ENCODE data around the gene CGNL1. TPM values are rescaled to one million over a fixed set of nuclear protein-coding genes. Genes with fewer than 3 reads are reported as not detected.

CGNL1 gene
- total RNA-seq, 1 experiment from 2014 or later, result 34.6 TPM

DNA sequence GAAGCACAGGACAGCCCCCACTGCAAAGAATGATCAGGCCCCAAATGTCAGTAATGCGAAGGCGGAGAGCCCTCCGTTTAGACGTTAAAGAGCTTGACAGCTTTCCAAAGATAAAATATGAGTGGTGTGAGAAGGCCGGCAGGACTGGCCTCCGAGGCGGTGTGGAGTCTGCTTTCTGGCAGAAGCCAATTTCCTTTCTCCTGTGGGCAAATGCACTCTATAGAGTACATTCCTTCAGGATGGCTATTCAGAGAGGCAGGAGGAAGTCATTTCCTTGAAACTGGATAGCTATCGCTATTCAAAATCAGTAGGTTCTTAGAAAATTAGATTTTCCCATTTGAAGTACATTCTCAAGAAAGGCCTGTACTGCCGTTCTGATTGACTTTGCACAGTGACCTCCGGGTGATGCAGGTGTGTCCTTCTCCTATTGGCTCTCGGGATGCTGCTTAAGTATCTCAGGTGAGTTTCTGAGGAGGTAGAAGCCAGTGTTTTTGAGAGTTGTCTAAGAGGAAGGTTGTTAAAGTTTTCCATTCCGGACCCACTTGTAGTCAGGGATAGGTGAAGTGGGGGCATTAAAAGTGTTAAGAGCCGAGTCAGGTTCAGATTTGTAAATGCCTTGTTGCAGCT, 142.6 kb downstream of the CGNL1 start:
- Histone ChIP-seq H2AFZ (ENCODE audit: low read length) (no peak overlapping the region), H3K4me1 (ENCODE audit: insufficient read depth, low read length) (no peaks in the 10 kb centered on the region), H4K8ac (replicated peaks; ENCODE audit: insufficient read length, low read depth, low read length) (no peak overlapping the region), H3K9ac (ENCODE audit: extremely low read depth, insufficient read length, low read length) (no peak overlapping the region), H2BK15ac (ENCODE audit: low read depth, low read length) (no peak overlapping the region), H3K79me2 (ENCODE audit: insufficient read depth, low read length) (no peaks in the 10 kb centered on the region), H3K27ac (ENCODE audit: insufficient read length, low read depth, low read length) (no peak overlapping the region), H4K91ac (ENCODE audit: insufficient read length, low read depth, low read length) (no peak overlapping the region), H3K79me1 (ENCODE audit: insufficient read depth, low read depth, low read length, poor library complexity, severe bottlenecking) (no peaks in the 10 kb centered on the region), H4K5ac (ENCODE audit: insufficient read length, low read depth, low read length) (no peak overlapping the region), H3K23me2 (ENCODE audit: insufficient read length, low read depth, low read length, poor library complexity, severe bottlenecking) (no peaks in the 10 kb centered on the region), H2BK20ac (ENCODE audit: low read depth, low read length, poor library complexity, severe bottlenecking) (no peak overlapping the region), H2BK120ac (ENCODE audit: low read depth, low read length, poor library complexity, severe bottlenecking) (no peak overlapping the region), H3T11ph (ENCODE audit: low read length) (no peak overlapping the region), H4K20me1 (ENCODE audit: control insufficient read depth, insufficient read depth, insufficient read length) (no peaks in the 10 kb centered on the region), H3K18ac (ENCODE audit: insufficient read length, low read depth, low read length) (no peak overlapping the region), H3K4ac (ENCODE audit: low read depth, low read length) (no peak overlapping the region), H3K4me2 (ENCODE audit: insufficient read depth, insufficient read length, low read length) (no peak overlapping the region), H3K9me3 (ENCODE audit: control insufficient read depth, low read depth, low read length) (no peaks in the 10 kb centered on the region), H3K14ac (ENCODE audit: insufficient read depth, low read length) (no peak overlapping the region), H2BK12ac (ENCODE audit: insufficient read length, low read depth, low read length) (no peak overlapping the region), H2BK5ac (ENCODE audit: insufficient read length, low read length) (no peak overlapping the region), H3K56ac (ENCODE audit: insufficient read length, low read depth, low read length) (no peak overlapping the region), H2AK5ac (ENCODE audit: insufficient read length, low read length) (no peak overlapping the region), H3K27me3 (ENCODE audit: insufficient read depth, low read length) (no peaks in the 10 kb centered on the region), H3K23ac (ENCODE audit: insufficient read length, low read depth, low read length) (no peak overlapping the region)
- no CpG with 5 or more reads among the region's 13 CpGs for WGBS (ENCODE audit: extremely low coverage, insufficient read length, low lambda C conversion rate)
- no peaks in the 10 kb centered on the region for H3K9me3 Mint-ChIP-seq
- TF ChIP-seq, protein P1, sequence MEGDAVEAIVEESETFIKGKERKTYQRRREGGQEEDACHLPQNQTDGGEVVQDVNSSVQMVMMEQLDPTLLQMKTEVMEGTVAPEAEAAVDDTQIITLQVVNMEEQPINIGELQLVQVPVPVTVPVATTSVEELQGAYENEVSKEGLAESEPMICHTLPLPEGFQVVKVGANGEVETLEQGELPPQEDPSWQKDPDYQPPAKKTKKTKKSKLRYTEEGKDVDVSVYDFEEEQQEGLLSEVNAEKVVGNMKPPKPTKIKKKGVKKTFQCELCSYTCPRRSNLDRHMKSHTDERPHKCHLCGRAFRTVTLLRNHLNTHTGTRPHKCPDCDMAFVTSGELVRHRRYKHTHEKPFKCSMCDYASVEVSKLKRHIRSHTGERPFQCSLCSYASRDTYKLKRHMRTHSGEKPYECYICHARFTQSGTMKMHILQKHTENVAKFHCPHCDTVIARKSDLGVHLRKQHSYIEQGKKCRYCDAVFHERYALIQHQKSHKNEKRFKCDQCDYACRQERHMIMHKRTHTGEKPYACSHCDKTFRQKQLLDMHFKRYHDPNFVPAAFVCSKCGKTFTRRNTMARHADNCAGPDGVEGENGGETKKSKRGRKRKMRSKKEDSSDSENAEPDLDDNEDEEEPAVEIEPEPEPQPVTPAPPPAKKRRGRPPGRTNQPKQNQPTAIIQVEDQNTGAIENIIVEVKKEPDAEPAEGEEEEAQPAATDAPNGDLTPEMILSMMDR (conservative IDR thresholded peaks at IDR 0.05), result no peak
- H3K4me1 Mint-ChIP-seq, result no peaks in the 10 kb centered on the region
- no peak overlapping the region for H3K4me3 Mint-ChIP-seq
- DNase-seq, result no peak
- peak overlapping the region in 1 of 3 experiments; percentile 41; a peak in 1 of 7 replicates for H3K27ac Mint-ChIP-seq
- no peaks in the 10 kb centered on the region for H3K27me3 Mint-ChIP-seq (ENCODE audit: low read depth)
- peaks cover 14 to 36% (median 34%) of the 10 kb centered on the region in 3 experiments for H3K36me3 Mint-ChIP-seq (ENCODE audit: insufficient read depth in 1 of 3, low read depth in 3 of 3)
